HG03108 (cell line): ENCODE results near the gene ZDHHC14.
A peak's percentile ranks its signal among the peaks of the same experiment; 100 is the strongest.
"Not testable (repeated sequence)": the region's sequence is repeated elsewhere in the genome, so short reads cannot be mapped to it uniquely, and the experiment has no call there.

Experiments
- ATAC-seq: cut with Tn5 transposase; IDR thresholded peaks from one replicate; pipeline ENCODE4 v1.9.1; 2021; ENCODE audit warnings: moderate library complexity; ENCODE audit not compliant: unreplicated experiment

Gene ZDHHC14

GRCh38 chr6:157546321-157546720, 165.3 kb downstream of the ZDHHC14 start:
- no peak for ATAC-seq

GRCh38 chr6:157547112-157547511, 166.1 kb downstream of the ZDHHC14 start:
- ATAC-seq = no peak

- peak; percentile 50 for ATAC-seq
Measured at GRCh38 chr6:157548635-157549467, 167.9 kb downstream of the ZDHHC14 start.

GRCh38 chr6:157549468-157549745, 168.4 kb downstream of the ZDHHC14 start:
- no peak for ATAC-seq

GRCh38 chr6:157550114-157550989, 169.4 kb downstream of the ZDHHC14 start:
- ATAC-seq = no peak

GRCh38 chr6:157551041-157551832, 170.2 kb downstream of the ZDHHC14 start:
- no peak for ATAC-seq

GRCh38 chr6:157552081-157552747, 171.2 kb downstream of the ZDHHC14 start:
- ATAC-seq = no peak

GRCh38 chr6:157552820-157553485, 172.0 kb downstream of the ZDHHC14 start:
- ATAC-seq = no peak

- ATAC-seq = no peak
Measured at GRCh38 chr6:157554747-157555146, 173.8 kb downstream of the ZDHHC14 start.

- no peak for ATAC-seq
Measured at GRCh38 chr6:157555455-157556143, 174.6 kb downstream of the ZDHHC14 start.

GRCh38 chr6:157556144-157556645, 175.2 kb downstream of the ZDHHC14 start:
- ATAC-seq = no peak

GRCh38 chr6:157556671-157557430, 175.9 kb downstream of the ZDHHC14 start:
- no peak for ATAC-seq

- peak; percentile 55 for ATAC-seq
Measured at GRCh38 chr6:157557559-157557958, 176.6 kb downstream of the ZDHHC14 start.

- no peak for ATAC-seq
Measured at GRCh38 chr6:157558049-157558448, 177.1 kb downstream of the ZDHHC14 start.

- no peak for ATAC-seq
Measured at GRCh38 chr6:157558487-157559200, 177.7 kb downstream of the ZDHHC14 start.

- no peak for ATAC-seq
Measured at GRCh38 chr6:157559201-157559756, 178.3 kb downstream of the ZDHHC14 start.

- not testable (repeated sequence) for ATAC-seq
Measured at GRCh38 chr6:157560063-157560462, 179.1 kb downstream of the ZDHHC14 start.
